22Rv1 (cell line): Measurements from ENCODE around the gene CABLES2.

ENCODE experiments used
- CTCF ChIP-seq: fragments of 450-650 bp; IDR thresholded peaks from 2 replicates; pipeline ENCODE4 v1.5.1; 2017; ENCODE audit warnings: mild to moderate bottlenecking
- ZFX ChIP-seq: fragments of 450-650 bp; IDR thresholded peaks from 2 replicates; pipeline ENCODE4 v1.6.1; 2017; ENCODE audit warnings: antibody characterized with exemption, borderline replicate concordance

DNA sequence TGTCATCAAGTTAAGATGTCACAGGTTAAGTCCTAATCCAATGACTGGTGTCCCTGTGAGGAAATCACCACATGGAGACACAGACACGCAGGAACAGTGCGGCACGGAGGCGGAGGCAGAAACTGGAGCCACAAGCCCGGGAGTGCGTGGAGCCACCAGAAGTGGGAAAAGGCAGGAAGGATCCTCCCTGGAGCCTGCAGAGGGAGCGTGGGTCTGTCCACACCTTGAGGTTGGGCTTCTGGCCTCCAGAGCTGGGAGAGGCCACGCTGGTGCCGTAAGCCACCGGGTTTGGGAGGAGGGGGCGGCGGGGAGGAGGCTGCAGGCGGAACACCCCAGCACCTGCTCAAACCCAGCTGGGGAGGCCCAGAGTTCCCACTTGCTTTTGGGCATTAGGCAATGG lies 3.8 kb downstream of the CABLES2 start:
- no peak for TF ChIP-seq CTCF
- no peak for TF ChIP-seq ZFX
